Fibroblast of the aortic adventitia (primary cell): ENCODE results near the gene ERCC6L2. TPM values are rescaled to one million over a fixed set of nuclear protein-coding genes. Genes with fewer than 3 reads are reported as not detected.

Source experiments
- DNase-seq: peaks from one replicate; pipeline ENCODE4 v3.0.0-alpha.2; 2010; ENCODE audit warnings: low read depth
- H3K4me3 ChIP-seq: 2 replicates; pipeline ENCODE4 v1.5.1; 2011; ENCODE audit warnings: low read depth, mild to moderate bottlenecking, control low read depth, low read length, moderate library complexity
- total RNA-seq: library from RNA; depleted of rRNA; stranded (reverse); fragments of >200 nt; gene quantifications from 2 replicates; pipeline ENCODE4 v1.2.3, GENCODE V29; 2012; ENCODE audit warnings: low replicate concordance
- TF ChIP-seq, protein P1 (sequence below): IDR thresholded peaks from 2 replicates; pipeline ENCODE4 v1.5.1; 2011; ENCODE audit warnings: mild to moderate bottlenecking, low read length, control low read depth, inconsistent platforms; ENCODE audit not compliant: insufficient read depth

Gene ERCC6L2
- 52.7 and 93.3 TPM in 2 replicates for total RNA-seq

DNA sequence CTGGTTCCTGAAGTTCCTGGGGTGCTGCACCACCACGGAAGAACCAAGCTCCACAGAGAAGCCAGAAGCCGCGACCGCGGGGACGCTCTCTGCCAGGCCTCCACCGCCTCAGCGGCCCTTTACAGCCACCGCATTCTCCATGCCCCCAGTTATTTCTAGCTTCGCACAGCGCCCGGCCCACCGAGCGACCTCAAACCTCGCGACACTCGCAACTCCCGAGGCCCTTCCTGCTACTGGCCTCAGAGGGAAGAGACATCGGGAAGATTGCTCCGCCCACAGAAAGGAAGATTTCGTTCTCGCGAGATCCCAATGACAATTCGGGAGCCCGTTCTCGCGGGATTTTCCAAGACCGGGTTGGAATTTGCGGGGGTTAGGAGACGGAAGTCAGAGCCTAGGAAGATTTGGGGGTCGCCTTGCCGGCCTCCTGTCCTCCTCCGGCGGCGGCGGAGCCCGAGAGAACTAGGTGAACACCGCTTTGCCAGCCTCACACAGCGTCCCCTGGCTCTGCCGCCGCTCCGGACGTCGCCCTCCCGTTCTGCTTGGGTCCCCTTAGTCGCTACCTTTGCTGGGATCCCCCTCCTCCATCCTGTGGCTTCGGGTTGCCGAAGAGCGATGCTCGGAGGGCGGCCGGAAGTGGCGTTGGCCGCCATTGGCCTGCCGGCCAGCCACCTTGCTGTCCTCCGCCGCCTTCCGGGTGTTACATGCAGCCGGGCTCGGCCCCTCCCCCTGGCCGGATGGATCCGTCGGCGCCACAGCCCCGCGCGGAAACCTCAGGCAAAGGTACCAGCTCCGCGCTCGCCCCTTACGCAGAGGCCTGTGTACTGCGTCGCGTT lies at the start of gene ERCC6L2:
Gene ERCC6L2, plus strand, starts transcription at position 387 of the 833 bp plus-strand sequence. Its CDS starts 348 bp downstream, at position 735.
- DNase-seq: peak; percentile 99
- H3K4me3 ChIP-seq: no peak within 1 kb of the TSS
- TF ChIP-seq, protein P1, sequence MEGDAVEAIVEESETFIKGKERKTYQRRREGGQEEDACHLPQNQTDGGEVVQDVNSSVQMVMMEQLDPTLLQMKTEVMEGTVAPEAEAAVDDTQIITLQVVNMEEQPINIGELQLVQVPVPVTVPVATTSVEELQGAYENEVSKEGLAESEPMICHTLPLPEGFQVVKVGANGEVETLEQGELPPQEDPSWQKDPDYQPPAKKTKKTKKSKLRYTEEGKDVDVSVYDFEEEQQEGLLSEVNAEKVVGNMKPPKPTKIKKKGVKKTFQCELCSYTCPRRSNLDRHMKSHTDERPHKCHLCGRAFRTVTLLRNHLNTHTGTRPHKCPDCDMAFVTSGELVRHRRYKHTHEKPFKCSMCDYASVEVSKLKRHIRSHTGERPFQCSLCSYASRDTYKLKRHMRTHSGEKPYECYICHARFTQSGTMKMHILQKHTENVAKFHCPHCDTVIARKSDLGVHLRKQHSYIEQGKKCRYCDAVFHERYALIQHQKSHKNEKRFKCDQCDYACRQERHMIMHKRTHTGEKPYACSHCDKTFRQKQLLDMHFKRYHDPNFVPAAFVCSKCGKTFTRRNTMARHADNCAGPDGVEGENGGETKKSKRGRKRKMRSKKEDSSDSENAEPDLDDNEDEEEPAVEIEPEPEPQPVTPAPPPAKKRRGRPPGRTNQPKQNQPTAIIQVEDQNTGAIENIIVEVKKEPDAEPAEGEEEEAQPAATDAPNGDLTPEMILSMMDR: peak; percentile 4

DNA sequence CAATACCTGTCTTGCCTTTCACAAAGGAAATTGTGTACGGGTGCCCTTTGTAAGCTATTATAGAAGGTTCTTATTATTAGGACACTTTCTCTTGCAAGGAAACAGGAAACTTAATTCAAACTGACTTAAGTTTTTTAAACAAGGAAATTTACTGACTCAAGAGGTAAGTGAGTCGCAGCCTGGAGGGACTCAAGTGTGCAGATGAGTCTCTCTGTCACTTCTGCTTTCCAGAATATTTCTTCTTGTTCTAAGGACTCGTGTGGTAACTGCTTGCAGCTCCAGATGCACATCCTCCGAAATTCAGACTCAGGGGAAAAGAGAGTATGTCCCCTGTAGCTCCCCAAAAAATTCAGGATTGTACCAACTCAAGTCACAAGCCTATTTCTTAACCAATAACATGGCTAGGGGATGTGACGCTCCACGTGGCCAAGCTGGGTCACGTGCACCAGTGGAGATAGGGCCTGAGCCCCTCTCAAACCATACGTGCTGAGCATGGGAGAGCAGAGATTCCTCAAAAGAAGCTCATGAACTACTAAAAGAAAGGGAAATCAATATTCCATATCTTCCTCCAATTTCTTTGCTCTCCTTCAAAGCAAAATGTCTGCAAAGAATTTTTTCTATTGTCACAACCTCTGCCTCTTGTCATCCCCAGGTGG lies 49.2 kb upstream of the ERCC6L2 start:
- no peak overlapping the region for H3K4me3 ChIP-seq
- no peak for DNase-seq
- TF ChIP-seq, protein P1: no peak

DNA sequence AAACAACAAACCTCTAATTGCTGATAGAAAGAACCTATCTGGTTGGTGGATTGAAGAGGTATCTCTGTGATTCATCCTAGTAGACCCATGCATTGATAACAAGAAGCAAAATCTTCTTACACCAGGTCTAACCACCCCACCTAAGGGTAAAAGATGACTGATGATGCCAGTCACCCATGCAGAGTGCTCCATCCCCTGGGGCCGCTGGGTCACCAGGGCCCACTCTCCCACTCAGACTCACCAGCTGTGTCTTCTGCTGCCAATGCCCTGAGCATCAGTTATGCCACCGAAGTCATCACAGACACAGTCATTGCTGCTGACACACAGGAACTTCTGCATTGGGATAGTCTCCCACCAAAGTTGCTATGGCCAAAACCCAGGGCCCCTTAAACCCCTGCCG lies 44.7 kb upstream of the ERCC6L2 start:
- TF ChIP-seq, protein P1: no peak
- H3K4me3 ChIP-seq: no peak overlapping the region
- DNase-seq: no peak

DNA sequence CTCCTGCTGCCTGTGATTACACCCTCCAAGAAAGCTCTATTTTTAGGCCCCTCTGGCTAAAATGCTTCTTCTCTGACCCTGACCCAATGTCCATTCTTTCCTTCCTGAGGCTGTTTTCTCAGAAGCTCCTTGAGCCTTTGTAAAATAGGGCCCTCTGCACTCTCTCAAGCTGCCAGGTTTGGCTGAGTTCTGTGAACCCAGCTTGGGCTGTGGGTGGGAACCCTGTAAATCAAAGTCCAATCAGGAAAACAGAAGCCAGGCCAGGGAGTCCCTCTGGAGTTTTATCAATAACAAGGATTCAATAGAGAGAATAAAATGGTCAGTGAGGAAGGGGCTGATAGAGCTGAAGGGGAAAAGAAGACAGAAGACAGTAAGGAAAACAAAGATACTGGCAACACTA lies 43.7 kb upstream of the ERCC6L2 start:
- H3K4me3 ChIP-seq: no peak overlapping the region
- DNase-seq: no peak
- TF ChIP-seq, protein P1: no peak

- no peak overlapping the region for H3K4me3 ChIP-seq
- TF ChIP-seq, protein P1: no peak
These were observed 41.8 kb upstream of the ERCC6L2 start for GRCh38 chr9:95833546-95834178.

DNA sequence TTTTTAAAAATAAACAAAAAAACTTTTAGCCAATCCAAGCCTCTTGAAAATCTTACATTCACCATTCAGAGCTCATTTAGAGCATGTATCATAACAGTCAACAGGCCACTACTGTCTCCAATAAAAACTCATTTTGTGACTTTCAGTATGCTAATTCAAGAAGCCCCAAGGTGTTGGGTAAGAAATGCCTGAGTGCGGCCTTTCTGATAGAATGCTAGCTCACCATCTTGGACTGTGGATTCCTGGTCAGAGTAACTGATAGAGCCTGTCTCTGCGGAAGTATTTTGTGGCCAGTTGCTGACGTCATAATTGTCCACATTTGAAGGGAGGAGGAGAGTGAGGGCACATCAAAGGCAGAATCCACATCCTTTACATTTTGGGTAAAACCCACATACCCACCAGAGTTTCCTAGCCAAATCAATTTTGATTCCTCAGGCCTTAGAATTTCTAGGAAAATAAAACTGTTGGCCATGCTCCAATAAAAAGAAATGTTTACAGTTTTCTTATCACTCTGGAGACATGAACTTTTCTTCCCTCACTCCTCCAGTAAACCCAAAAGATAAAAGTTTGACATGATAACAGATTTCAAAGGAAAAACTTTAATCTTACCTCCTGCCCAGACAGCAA lies 41.1 kb upstream of the ERCC6L2 start:
- TF ChIP-seq, protein P1: no peak
- no peak overlapping the region for H3K4me3 ChIP-seq
- DNase-seq: no peak

More at GRCh38 chr9:95833546-95834178, 41.8 kb upstream of the ERCC6L2 start:
- DNase-seq: no peak
